H1 (cell line): Measurements from ENCODE around the gene GFAP. TPM values are rescaled to one million over a fixed set of nuclear protein-coding genes. Genes with fewer than 3 reads are reported as not detected.
A peak's percentile ranks its signal among the peaks of the same experiment; 100 is the strongest.

Source experiments
- CTCF ChIA-PET: fragments of 300-600 bp; sonication (Branson Sonifier 250); formaldehyde crosslinking; loops from one replicate; lab custom pipeline; 2021; ENCODE audit not compliant: partially characterized antibody; lab: Charles Lee
- POLR2A ChIA-PET: fragments of 300-600 bp; sonication (Branson Sonifier 250); formaldehyde crosslinking; loops from one replicate; lab custom pipeline; 2021; ENCODE audit warnings: inconsistent platforms; ENCODE audit not compliant: partially characterized antibody; lab: Charles Lee
- DNase-seq, 2 experiments: peaks; one replicate each; pipeline versions ENCODE4 v3.0.0 to v3.0.0-alpha.2; 2010 to 2022; ENCODE audit warnings: low spot score in 2 of 2, low read depth in 1 of 2, mixed read lengths in 1 of 2
- FAIRE-seq: peaks from 2 replicates; lab custom pipeline; 2011; peaks lifted over from hg19 to GRCh38; lab: Jason Lieb, UNC
- H2AFZ ChIP-seq: 2 replicates; pipeline ENCODE4 v1.8.1; 2012; ENCODE audit warnings: low read length, inconsistent platforms
- H2AK5ac ChIP-seq: 2 replicates; pipeline ENCODE4 v1.6.1; 2013; ENCODE audit warnings: low read depth, low read length
- H2BK120ac ChIP-seq: replicated peaks from 2 replicates; pipeline ENCODE3; 2013; ENCODE audit warnings: low read depth, low read length, inconsistent platforms
- H2BK12ac ChIP-seq: 2 replicates; pipeline ENCODE4 v1.6.1; 2013; ENCODE audit warnings: low read depth, low read length
- H2BK15ac ChIP-seq: 2 replicates; pipeline ENCODE4 v1.6.1; 2013; ENCODE audit warnings: low read length
- H2BK20ac ChIP-seq: 2 replicates; pipeline ENCODE4 v1.6.1; 2013; ENCODE audit warnings: low read length
- H2BK5ac ChIP-seq: 2 replicates; pipeline ENCODE4 v1.6.1; 2013; ENCODE audit warnings: low read depth, low read length
- H3K14ac ChIP-seq: 2 replicates; pipeline ENCODE4 v1.6.1; 2013; ENCODE audit warnings: inconsistent platforms; ENCODE audit not compliant: insufficient read length
- H3K18ac ChIP-seq: 2 replicates; pipeline ENCODE4 v1.6.1; 2013; ENCODE audit warnings: low read length; ENCODE audit errors: extremely low read depth
- H3K23ac ChIP-seq: 2 replicates; pipeline ENCODE4 v1.6.1; 2013; ENCODE audit warnings: inconsistent platforms; ENCODE audit not compliant: insufficient read length
- H3K23me2 ChIP-seq: 2 replicates; pipeline ENCODE4 v1.6.1; 2013; ENCODE audit warnings: low read depth, low read length
- H3K27ac ChIP-seq: 2 replicates; pipeline ENCODE4 v1.6.1; 2011; ENCODE audit warnings: low read depth, low read length, inconsistent platforms
- H3K27me3 ChIP-seq, 4 experiments: replicated peaks in 1 of 4; 1 replicate in 1 of 4; 2 replicates in 3 of 4; pipeline versions ENCODE4 v1.6.1 to v1.8.1; 2011 to 2013; ENCODE audit warnings: low read length in 3 of 4, mild to moderate bottlenecking in 3 of 4, inconsistent platforms in 2 of 4, mixed read lengths in 2 of 4, moderate library complexity in 1 of 4; ENCODE audit not compliant: control insufficient read depth in 3 of 4, insufficient read depth in 3 of 4; ENCODE audit errors: extremely low read depth in 1 of 4
- H3K36me3 ChIP-seq, 4 experiments: 2 replicates each; pipeline versions ENCODE4 v1.6.1 to v1.8.1; 2011 to 2013; ENCODE audit warnings: mild to moderate bottlenecking in 4 of 4, low read length in 3 of 4, moderate library complexity in 2 of 4, control low read depth in 1 of 4, inconsistent platforms in 1 of 4; ENCODE audit not compliant: insufficient read depth in 4 of 4, control insufficient read depth in 2 of 4
- H3K4ac ChIP-seq: replicated peaks from 2 replicates; pipeline ENCODE3; 2013; ENCODE audit warnings: low read length, low read depth, mixed read lengths, inconsistent platforms; ENCODE audit not compliant: insufficient read length
- H3K4me1 ChIP-seq, 4 experiments: replicated peaks in 1 of 4; 1 replicate in 1 of 4; 2 replicates in 3 of 4; pipeline versions ENCODE4 v1.6.1 to v1.8.1; 2011 to 2013; ENCODE audit warnings: low read length in 3 of 4, inconsistent platforms in 2 of 4, mixed read lengths in 1 of 4; ENCODE audit not compliant: insufficient read depth in 4 of 4, control insufficient read depth in 3 of 4
- H3K4me2 ChIP-seq, 2 experiments: 2 replicates each; pipeline versions ENCODE4 v1.6.1 to v1.8.1; 2011 to 2013; ENCODE audit warnings: low read depth in 2 of 2, low read length in 2 of 2, control low read depth in 1 of 2, inconsistent platforms in 1 of 2, mild to moderate bottlenecking in 1 of 2; ENCODE audit not compliant: insufficient read depth in 1 of 2
- H3K4me3 ChIP-seq, 4 experiments: fragments of 200-600, 300-600 bp in 1 of 4; sonication (generic), shearing (Covaris generic), sonication (Bioruptor Twin) in 1 of 4; 2 replicates each; pipeline versions ENCODE4 v1.5.1 to v1.8.1; 2011 to 2016; ENCODE audit warnings: low read length in 4 of 4, low read depth in 3 of 4, control low read depth in 2 of 4, inconsistent platforms in 2 of 4, mild to moderate bottlenecking in 2 of 4, mixed read lengths in 1 of 4, moderate library complexity in 1 of 4; ENCODE audit not compliant: insufficient read depth in 2 of 4; ENCODE audit errors: extremely low read depth in 1 of 4
- H3K56ac ChIP-seq: replicated peaks from 2 replicates; pipeline ENCODE3; 2013; ENCODE audit warnings: low read depth, mild to moderate bottlenecking, mixed read lengths, low read length, inconsistent platforms; ENCODE audit not compliant: insufficient read length
- H3K79me1 ChIP-seq: 2 replicates; pipeline ENCODE4 v1.6.1; 2013; ENCODE audit warnings: low read depth, low read length, control low read depth
- H3K79me2 ChIP-seq, 2 experiments: 2 replicates each; pipeline versions ENCODE4 v1.6.1 to v1.8.1; 2012 to 2013; ENCODE audit warnings: low read length in 2 of 2, mild to moderate bottlenecking in 2 of 2, inconsistent platforms in 1 of 2; ENCODE audit not compliant: insufficient read depth in 2 of 2, control insufficient read depth in 1 of 2
- H3K9ac ChIP-seq, 4 experiments: replicated peaks in 1 of 4; 1 replicate in 1 of 4; 2 replicates in 3 of 4; pipeline versions ENCODE4 v1.6.1 to v1.8.1; 2011 to 2013; ENCODE audit warnings: low read depth in 3 of 4, low read length in 3 of 4, control low read depth in 2 of 4, mild to moderate bottlenecking in 2 of 4, moderate library complexity in 2 of 4, inconsistent platforms in 1 of 4; ENCODE audit errors: extremely low read depth in 1 of 4
- H3K9me3 ChIP-seq, 2 experiments: 2 replicates each; pipeline versions ENCODE4 v1.6.1 to v1.8.1; 2012 to 2013; ENCODE audit warnings: mild to moderate bottlenecking in 2 of 2, moderate library complexity in 2 of 2, control low read depth in 1 of 2, inconsistent platforms in 1 of 2, low read depth in 1 of 2, low read length in 1 of 2, mixed read lengths in 1 of 2; ENCODE audit not compliant: insufficient read depth in 2 of 2
- H4K20me1 ChIP-seq, 2 experiments: replicated peaks in 1 of 2; 2 replicates each; pipeline versions ENCODE3 to v1.8.1; 2011 to 2013; ENCODE audit warnings: inconsistent platforms in 2 of 2, low read length in 2 of 2, mild to moderate bottlenecking in 1 of 2; ENCODE audit not compliant: insufficient read depth in 2 of 2, control insufficient read depth in 1 of 2
- H4K5ac ChIP-seq: 2 replicates; pipeline ENCODE4 v1.6.1; 2013; ENCODE audit warnings: low read length, low read depth, mixed read lengths, inconsistent platforms; ENCODE audit not compliant: insufficient read length
- H4K8ac ChIP-seq: 2 replicates; pipeline ENCODE4 v1.8.0; 2013; ENCODE audit warnings: mild to moderate bottlenecking, moderate library complexity, low read length, inconsistent platforms; ENCODE audit not compliant: insufficient read depth; ENCODE audit errors: extremely low read depth
- H4K91ac ChIP-seq: replicated peaks from 2 replicates; pipeline ENCODE3; 2013; ENCODE audit warnings: low read length, mixed read lengths, inconsistent platforms; ENCODE audit not compliant: insufficient read length
- CBX5 ChIP-seq: fragments of 300-800, 300-1000 bp; sonication (generic); IDR thresholded peaks from 2 replicates; pipeline ENCODE4 v1.7.1; 2016; ENCODE audit warnings: antibody characterized with exemption, low read length, low read depth
- CTCF ChIP-seq, 3 experiments: IDR thresholded peaks; 1 replicate in 2 of 3; 2 replicates in 1 of 3; pipeline versions ENCODE4 v1.5.1 to v1.6.1; 2011; ENCODE audit warnings: low read length in 3 of 3, mild to moderate bottlenecking in 3 of 3, inconsistent platforms in 2 of 3, low read depth in 1 of 3, moderate library complexity in 1 of 3; ENCODE audit not compliant: insufficient read depth in 1 of 3; ENCODE audit errors: control extremely low read depth in 1 of 3
- FOSL1 ChIP-seq: IDR thresholded peaks from 2 replicates; pipeline ENCODE4 v1.6.1; 2011; ENCODE audit warnings: mild to moderate bottlenecking, low read depth, low read length, moderate library complexity; ENCODE audit not compliant: insufficient read depth
- HDAC2 ChIP-seq, 2 experiments: fragments of 300-600 bp in 1 of 2; sonication (generic) in 1 of 2; IDR thresholded peaks; 2 replicates each; pipeline ENCODE4 v1.6.1; 2011 to 2012; ENCODE audit warnings: low read depth in 2 of 2, low read length in 2 of 2, mild to moderate bottlenecking in 2 of 2, moderate library complexity in 2 of 2, borderline replicate concordance in 1 of 2, inconsistent platforms in 1 of 2
- KDM1A ChIP-seq: fragments of 200-600, 300-600 bp; sonication (generic); IDR thresholded peaks from 2 replicates; pipeline ENCODE4 v1.7.1; 2016; ENCODE audit warnings: mild to moderate bottlenecking, low read length, borderline replicate concordance
- KDM4A ChIP-seq: IDR thresholded peaks from one replicate; pipeline ENCODE4 v1.7.1; 2012; ENCODE audit warnings: low read depth, mild to moderate bottlenecking, moderate library complexity, low read length, inconsistent platforms; ENCODE audit not compliant: severe bottlenecking
- NRF1 ChIP-seq: IDR thresholded peaks from 2 replicates; pipeline ENCODE4 v1.6.1; 2011; ENCODE audit warnings: mild to moderate bottlenecking, low read depth, low read length, improper control_type of control experiment
- RAD21 ChIP-seq, 2 experiments: IDR thresholded peaks in 1 of 2; conservative IDR thresholded peaks in 1 of 2; 2 replicates each; pipeline ENCODE4 v1.6.1; 2011; ENCODE audit warnings: low read depth in 2 of 2, low read length in 2 of 2, improper control_type of control experiment in 1 of 2, inconsistent platforms in 1 of 2, mild to moderate bottlenecking in 1 of 2, moderate library complexity in 1 of 2
- SIRT6 ChIP-seq: IDR thresholded peaks from one replicate; pipeline ENCODE4 v1.7.1; 2012; ENCODE audit warnings: low read length, inconsistent platforms
- TBP ChIP-seq: IDR thresholded peaks from 2 replicates; pipeline ENCODE4 v1.6.1; 2011; ENCODE audit warnings: low read depth, low read length, improper control_type of control experiment
- WGBS, 2 experiments: shearing (Covaris generic) in 1 of 2; methylation state at CpG; one replicate each; pipeline versions ENCODE4 v1.1.6 to v1.1.7; 2013 to 2015; ENCODE audit warnings: low lambda C conversion rate in 2 of 2, mixed read lengths in 2 of 2, inconsistent platforms in 1 of 2, low coverage in 1 of 2, missing lambda C conversion rate in 1 of 2; ENCODE audit not compliant: insufficient replicate concordance in 2 of 2, insufficient coverage in 1 of 2, insufficient read length in 1 of 2; ENCODE audit errors: extremely low coverage in 1 of 2, missing lambda C conversion rate in 1 of 2; 5-methylcytosine and 5-hydroxymethylcytosine counted together
- polyA plus RNA-seq, 7 experiments: library from polyadenylated mRNA; depleted of rRNA in 3 of 7; stranded (reverse) in 5 of 7; unstranded in 2 of 7; fragments of >200 nt in 5 of 7; fragments of 200-250 nt in 2 of 7; gene quantifications; 1 replicate in 5 of 7; 2 replicates in 1 of 7; 4 replicates in 1 of 7; pipeline versions ENCODE4 v1.2.1 to v1.2.3, GENCODE V29; 2011 to 2013; ENCODE audit warnings: missing spikeins in 2 of 7, mixed read lengths in 2 of 7
- total RNA-seq: library from RNA; stranded (reverse); fragmentation: NEBNext Ultra II Directional; extraction: Animal tissue kit (Norgen Biotek cat#: 25700); gene quantifications from 2 replicates; pipeline ENCODE4 v1.2.1, GENCODE V29; 2021

GFAP gene
- total and polyA plus RNA-seq, 2 of the 8 experiments (the other 6 are each of a cell fraction or from before 2014, with no cell fraction given), result 1.3 to 1.5 TPM

GRCh38 chr17:44865231-44865660 is 50.1 kb downstream of the GFAP start:
- no peak overlapping the region for H3K4me3 ChIP-seq
- no peaks in the 10 kb centered on the region for H3K79me1 ChIP-seq
- ChIA-PET POLR2A (interaction anchor here (0.9 to 5.0 kb wide), 3 partner anchors 9 to 90 kb away, joined by 3 to 15 read pairs (median 4); partner anchors contain the start of gene HIGD1B), CTCF (interaction anchor here (0.7 to 28.4 kb wide), 27 partner anchors 8 to 173 kb away, joined by 3 to 577 read pairs (median 4); partner anchors contain the start of genes ADAM11, EFTUD2 and HIGD1B)
- H2AK5ac ChIP-seq, result no peak overlapping the region
- H2BK5ac ChIP-seq, result no peak overlapping the region
- H3K56ac ChIP-seq, result no peak overlapping the region
- FAIRE-seq, result no peak
- peaks cover 2% of the 10 kb centered on the region in 2 experiments for H4K20me1 ChIP-seq
- H3K23ac ChIP-seq, result no peak overlapping the region
- no peaks in the 10 kb centered on the region for H3K79me2 ChIP-seq
- peaks cover 28 to 69% (median 46%) of the 10 kb centered on the region in 4 experiments for H3K36me3 ChIP-seq
- no peak overlapping the region for H2BK20ac ChIP-seq
- H3K27ac ChIP-seq, result no peak overlapping the region
- no peak overlapping the region for H3K9ac ChIP-seq
- H4K5ac ChIP-seq, result no peak overlapping the region
- H3K18ac ChIP-seq, result no peak overlapping the region
- DNase-seq, result peak; percentile 15 to 83
- H2BK120ac ChIP-seq, result no peak overlapping the region
- H2BK12ac ChIP-seq, result no peak overlapping the region
- H3K4ac ChIP-seq, result no peak overlapping the region
- no peaks in the 10 kb centered on the region for H3K4me1 ChIP-seq
- no peak overlapping the region for H3K14ac ChIP-seq
- no peak overlapping the region for H3K4me2 ChIP-seq
- H4K91ac ChIP-seq, result no peak overlapping the region
- no peak overlapping the region for H4K8ac ChIP-seq
- no peak overlapping the region for H2BK15ac ChIP-seq
- no peaks in the 10 kb centered on the region for H3K9me3 ChIP-seq
- no peak overlapping the region for H2AFZ ChIP-seq
- no peaks in the 10 kb centered on the region for H3K27me3 ChIP-seq
- H3K23me2 ChIP-seq, result no peaks in the 10 kb centered on the region
- WGBS, 2 experiments, result 100% methylated on average over 1 of the region's 1 CpG; no CpG with 5 or more reads in 1 of the 2 experiments
- TF ChIP-seq TBP, result no peak
- no peak for TF ChIP-seq SIRT6
- peak; percentile 46 to 86 (median 78) for TF ChIP-seq CTCF (IDR thresholded peaks at IDR 0.05; ENCODE audit: control extremely low read depth in 1 of 3, insufficient read depth in 1 of 3, low read depth in 1 of 3, low read length in 3 of 3)
- TF ChIP-seq CBX5, result no peak
- no peak for TF ChIP-seq FOSL1
- TF ChIP-seq HDAC2 (IDR thresholded peaks at IDR 0.05; ENCODE audit: borderline replicate concordance in 1 of 2, low read depth in 2 of 2, low read length in 2 of 2), result no peak
- TF ChIP-seq RAD21 (IDR thresholded peaks at IDR 0.05 in 1 of 2, conservative IDR thresholded peaks at IDR 0.05 in 1 of 2; ENCODE audit: low read depth in 2 of 2, low read length in 2 of 2), result peak; percentile 71 to 79
- no peak for TF ChIP-seq NRF1
- TF ChIP-seq KDM4A, result no peak
- TF ChIP-seq KDM1A, result no peak
